HS-5 (cell line): ENCODE measurements around the gene IFFO2.
A peak's percentile ranks its signal among the peaks of the same experiment; 100 is the strongest.

Experiments
- DNase-seq: peaks from one replicate; pipeline ENCODE4 v3.0.0-alpha.2; 2012; ENCODE audit warnings: low read depth

Gene IFFO2

DNA sequence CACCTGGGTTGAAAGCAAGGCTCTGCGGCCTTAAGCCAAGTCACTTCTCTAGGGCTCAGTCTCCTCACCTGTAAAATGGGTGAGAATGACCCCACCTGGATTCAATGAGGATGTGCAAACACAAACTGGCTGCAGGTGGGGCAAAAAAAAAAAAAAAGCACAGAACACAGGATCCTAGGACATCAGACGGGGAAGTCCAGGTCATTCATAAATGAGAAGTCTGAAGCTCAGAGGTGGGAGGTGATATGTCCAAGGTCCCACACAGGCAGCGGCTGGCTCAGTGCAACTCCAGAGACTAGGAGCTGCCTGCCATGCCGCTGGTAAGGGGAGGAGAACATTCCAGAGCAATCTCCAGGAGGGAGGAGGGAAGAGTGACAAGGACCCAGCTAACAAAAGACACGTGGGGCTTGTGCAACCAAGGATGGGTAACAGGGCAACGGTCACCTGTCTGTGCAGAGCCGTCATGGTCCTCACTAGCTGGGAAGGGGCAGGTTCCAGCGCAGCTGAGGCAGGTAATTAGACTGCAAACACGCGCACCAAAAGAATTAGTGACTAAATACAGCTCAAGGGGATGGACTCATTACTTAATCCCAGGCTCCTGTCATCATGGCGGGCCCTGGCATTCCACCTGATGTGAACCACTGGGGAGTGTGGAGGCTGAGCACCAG lies 19.5 kb downstream of the IFFO2 start:
- DNase-seq: no peak

DNA sequence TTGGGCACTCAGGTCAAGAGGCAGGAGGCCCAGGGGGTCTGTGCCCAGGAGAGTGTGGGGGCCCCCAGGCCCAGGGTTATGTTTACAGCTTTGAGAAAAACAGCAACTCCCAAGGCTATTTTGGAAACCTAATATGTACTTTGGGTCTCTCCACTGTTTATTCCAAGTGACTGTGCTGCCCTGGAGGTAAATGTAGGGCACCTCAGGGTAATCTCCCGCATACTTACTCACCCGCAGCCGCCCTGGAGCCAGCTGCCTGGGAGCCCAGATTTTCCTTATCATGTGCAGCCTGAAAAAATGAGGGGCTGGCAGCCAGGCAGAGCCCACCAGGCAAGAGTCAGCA lies 20.0 kb downstream of the IFFO2 start:
- no peak for DNase-seq

DNA sequence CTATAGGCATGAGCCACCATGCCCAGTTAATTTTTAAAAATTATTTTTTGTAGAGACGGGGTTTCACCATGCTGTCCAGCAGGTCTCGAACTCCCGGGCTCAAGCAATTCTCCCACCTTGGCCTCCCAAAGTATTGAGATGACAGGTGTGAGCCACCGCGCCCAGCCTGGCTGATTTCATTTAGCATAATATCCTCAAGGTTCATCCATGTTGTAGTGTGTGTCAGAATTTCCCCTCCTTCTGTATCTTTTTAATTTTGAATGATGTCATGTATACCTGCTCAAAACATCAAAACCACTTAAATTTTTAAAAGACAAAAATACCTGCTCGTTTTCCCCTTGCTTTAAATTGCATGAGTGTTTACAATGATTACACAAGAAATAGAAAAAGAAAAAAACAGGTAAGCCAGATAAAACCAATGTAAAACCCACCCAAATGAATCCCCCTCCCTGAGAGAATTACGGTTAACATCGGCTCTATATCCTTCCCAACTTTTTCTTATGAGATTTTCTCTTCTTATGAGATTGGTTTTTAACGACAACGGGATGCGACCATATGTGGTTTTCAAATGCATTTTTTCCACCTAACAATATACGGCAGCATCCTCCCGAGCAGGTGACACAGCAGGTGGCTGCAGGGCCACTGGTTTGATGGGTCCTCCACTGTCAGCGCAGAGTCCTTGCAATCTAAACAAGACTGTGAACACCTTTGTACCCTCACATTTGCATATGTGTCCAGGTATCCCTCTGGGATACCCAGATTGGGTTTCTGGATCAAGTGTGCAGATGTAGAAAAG lies 22.1 kb downstream of the IFFO2 start:
- no peak for DNase-seq

DNA sequence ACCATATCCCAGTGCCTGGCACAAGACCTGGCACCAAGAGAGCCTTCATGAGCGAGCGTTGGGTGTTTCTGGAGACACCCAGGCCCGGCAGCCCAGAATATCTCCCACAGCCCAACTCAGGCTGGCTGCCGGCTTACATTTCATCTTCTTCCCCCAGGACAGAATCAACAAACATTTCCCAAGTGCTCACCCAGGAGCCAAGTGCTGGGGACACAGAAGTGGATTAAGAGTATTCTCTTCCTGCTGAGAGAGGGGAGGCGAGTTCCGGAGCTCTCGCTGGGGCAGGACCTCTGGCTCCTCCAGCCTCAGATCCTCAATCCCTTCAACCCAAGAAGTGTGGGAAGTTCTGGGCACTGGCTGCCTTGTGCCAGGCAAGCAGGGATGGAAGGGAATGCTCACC lies 23.6 kb downstream of the IFFO2 start:
- DNase-seq: no peak

DNA sequence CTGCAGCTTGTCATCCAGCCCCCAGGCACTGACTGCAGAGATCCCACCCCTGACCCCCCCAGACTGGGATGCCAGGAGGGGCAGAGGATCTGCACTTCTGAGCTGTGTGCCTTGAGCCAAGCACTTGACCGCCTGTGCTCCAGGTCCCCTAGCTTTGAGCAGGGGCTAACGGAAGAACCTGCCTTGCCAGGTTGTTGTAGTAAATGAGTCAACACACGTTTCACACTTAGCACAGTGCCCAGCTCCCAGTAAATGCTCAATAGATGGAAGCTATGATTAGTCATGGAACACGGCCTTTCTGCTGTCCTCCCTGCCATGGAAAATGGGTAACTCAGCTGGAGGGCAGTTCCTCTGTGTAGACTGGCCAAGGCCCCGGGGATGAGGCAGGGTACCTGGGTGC lies 24.1 kb downstream of the IFFO2 start:
- no peak for DNase-seq

DNA sequence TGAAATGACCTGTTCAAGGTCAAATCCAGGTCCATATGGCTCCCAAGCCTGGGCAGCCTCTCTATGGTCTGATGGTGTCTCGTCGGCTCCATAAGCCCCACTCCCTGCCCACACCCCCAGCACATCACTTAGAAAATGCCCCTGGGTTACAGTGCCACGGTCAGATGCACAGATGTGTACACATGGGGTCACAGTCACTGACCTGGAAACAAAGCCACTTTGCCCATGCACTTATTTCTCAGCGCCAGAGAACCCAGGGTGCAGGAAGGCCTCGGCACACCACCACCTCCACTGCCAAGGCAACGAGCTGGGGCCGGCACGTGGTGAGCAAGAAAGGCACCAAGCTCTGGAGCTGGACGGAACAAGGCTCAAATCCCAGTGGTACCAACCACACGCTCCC lies 24.7 kb downstream of the IFFO2 start:
- DNase-seq: no peak

DNA sequence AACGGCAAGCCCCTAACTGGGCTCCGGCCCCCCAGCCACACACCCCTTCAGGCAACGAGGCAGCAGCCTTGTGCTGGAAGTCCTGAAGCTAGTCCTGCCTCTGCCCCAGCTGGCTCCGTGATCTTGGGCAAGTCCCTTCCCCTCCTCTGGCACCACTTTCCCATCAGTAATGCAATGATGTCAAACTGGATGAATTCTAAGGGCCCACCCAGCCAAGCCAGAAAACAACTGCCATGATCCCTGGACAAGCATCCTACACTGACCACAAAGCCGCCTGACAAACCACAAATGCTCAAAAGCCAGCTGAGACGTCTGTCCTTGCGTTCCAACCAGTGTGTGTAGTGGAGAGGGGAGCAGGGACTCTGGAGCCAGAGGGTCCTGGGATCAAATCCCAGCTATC lies 26.8 kb downstream of the IFFO2 start:
- no peak for DNase-seq

DNA sequence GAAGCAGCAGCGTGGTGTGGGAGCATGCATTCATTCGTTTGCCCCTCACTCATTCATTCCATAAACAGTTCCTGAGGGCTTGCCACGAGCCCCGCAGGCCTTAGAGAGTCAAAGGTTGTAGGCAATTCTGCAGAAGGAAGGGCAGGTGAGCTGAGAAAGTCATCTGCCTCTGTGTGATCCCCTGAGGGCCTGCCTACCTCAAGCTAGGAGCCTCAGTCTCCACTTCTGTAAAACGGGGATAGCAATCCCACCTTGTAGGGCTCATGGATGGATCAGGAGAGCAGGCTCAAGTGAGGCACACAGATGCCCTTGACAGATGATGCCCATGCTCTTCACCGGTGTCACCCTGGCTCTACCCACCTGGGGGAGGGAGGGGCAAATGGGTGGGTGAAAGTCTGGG lies 27.5 kb downstream of the IFFO2 start:
- DNase-seq: no peak

DNA sequence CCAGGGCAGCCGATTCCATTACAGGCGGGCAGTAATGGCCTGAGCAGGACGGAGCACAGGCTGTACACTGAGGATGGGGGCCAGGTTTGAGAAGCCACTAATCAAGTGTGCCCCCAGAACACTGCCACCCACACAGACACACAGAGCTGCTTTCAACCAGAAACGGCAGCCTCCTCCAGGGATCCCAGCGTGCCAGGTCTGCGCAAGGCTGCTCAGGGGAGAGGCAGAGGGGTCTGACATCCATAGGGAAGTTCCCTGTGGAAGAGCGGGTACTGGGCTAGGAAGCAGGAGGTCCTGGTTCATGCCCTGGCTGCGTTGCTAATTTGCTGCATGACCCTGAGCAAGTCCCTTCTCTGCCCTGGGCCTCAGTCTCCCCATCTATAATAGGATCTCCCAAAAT lies 28.1 kb downstream of the IFFO2 start:
- DNase-seq: no peak

DNA sequence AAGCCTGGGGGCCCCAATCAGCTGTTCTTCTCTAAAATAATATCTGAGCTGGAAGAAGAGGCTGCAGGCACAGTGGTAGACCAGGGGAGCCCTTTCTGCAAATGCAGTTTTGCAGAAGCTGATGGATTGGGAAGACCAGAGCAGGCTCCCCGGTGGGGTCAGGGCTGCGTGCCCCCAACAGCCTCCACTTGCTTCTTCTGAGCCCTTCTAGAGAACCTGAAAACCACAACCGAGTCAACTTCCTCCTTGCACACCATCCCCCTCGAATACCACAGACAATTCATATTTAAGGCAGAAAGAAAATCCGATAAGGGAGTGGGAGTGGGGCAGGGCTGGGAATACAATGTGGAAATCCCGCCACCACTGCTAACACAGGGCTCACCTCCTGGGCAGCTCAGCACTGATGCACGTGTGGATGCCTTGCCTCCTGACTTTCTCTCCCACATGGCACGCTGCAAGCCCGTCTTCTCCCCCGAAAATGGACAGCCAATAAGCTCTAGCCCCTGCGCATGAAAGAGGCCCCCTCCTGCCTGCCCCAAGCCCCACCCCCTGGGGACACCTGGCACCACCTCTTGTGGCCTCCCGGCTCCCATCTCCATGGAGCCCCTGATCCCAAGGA lies 28.7 kb downstream of the IFFO2 start:
- no peak for DNase-seq

DNA sequence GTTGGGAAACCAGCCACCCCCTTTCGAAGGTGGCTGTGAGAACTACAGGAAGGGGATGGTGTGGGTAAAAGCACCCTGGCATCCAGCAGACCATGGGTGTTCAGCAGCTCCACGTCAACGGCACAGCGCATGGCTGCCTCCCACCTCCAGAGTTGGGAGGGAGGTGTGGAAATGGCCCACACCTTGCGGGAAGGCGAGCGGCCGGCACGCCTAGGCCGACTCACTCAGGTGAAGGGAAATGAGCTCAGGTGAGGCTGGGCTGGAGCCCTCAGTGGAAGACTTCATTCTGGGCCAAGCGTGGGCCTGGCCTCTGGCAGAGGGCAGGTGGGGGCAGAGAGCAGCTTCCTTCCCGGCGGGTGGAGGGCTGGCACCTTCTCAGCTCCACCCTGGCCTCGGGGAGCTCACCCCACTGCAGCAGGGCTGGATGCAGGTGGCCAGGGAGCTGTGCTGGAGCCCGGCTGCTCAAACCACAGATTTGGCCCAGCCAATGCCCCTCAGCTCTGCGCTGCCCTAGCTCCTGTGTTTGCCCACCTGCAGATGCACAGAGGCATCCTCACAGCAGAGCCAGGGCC lies 29.3 kb downstream of the IFFO2 start:
- no peak for DNase-seq

DNA sequence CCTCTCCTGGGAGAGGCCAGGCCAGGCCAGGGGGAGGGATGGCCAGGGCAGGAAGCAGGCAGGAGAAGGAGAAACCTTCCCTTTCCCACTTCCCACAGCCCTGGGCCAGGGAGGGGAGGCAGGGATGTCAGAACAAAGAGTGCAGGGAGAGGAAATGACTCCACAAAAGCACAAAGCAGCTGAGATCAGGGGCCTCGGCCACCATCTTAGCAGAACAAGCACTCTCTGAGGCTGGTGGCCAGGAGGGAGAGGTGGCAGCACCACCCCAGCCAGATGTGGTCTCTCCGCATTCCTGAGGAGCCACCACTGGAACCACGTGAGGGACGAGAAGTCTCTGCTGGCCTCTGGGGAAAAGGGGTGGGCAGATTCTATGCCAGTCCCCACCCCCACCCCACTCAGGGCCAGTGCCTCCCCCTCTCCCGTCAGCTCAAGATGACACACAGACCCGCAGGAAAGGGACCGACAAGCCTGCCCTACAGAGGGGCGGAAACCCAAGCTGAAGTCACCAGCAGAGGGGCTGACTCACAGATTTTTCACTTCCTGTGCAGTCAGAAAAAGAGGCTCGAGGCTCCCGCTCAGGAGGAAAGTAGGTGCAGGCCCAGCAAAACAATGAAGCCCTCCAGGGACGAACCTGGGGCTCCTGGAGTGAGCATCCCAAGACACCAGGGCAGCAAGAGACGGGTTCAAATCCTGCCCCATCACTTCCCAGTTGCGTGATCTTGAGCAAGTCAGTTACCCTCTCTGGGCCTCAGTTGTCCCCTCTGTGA lies 30.0 kb downstream of the IFFO2 start:
- DNase-seq: peak; percentile 92

DNA sequence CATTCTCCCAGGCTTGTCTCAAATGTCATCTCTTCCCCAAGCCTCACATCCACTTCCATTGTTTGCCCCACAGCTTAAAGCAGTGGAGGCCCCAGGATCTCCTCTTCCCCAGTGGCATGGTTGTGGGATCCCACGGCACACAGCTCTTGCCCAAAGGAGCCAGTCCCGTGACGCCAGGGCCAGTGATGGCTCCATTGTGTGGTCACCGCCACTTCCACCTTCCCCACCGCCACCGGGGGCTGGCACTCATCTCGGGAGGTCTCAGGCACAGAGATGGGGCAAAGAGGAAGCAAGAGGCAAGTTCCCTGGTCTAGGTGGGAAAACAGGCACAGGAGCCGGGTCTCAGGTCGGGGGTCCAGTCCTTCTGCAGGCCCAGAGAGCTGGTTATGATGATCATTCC lies 31.2 kb downstream of the IFFO2 start:
- no peak for DNase-seq

DNA sequence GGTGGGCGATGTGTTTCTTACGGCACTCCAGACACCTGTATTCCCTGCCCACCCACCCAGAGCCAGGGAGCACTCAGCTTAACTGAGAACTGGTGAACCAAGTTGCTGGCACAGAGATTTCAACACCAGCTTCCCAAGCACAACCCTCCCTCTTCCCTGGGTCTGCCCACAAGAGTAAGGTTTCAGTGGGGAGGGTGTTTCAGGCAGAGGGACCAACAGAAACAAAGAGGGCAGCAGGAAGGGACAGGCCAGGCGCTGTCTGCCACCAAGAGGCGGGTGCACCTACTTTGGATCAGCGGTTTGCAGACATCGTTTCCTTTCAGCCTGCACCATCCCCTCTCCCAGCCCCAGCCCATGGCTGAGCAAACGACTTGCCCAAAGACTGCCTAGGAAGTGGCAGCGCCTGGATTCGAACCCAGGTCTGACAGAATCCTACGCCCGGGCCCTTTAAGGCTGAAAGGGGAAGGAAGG lies 32.2 kb downstream of the IFFO2 start:
- DNase-seq: no peak

DNA sequence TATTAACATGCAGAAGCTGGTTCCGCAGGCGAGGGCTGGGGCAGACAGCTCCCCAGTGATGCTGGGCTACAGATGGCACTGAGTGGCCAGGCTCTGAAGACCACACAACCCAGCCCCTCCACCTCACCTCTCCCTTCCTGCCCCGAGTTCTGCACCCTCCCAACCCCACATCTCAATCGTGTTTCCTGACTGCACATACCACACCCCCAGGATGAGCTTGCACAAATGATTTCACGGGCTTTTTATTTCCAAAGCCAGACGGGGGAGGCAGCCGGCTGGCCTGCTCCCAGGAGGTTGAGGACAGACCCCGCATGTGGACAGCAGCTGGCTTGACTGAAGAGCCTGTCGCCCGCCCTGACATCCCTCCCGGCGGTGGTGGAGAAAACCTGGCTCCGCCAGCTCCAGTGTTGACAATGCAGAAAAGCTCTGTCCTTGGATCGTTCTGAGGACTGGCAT lies 32.7 kb downstream of the IFFO2 start:
- DNase-seq: no peak

DNA sequence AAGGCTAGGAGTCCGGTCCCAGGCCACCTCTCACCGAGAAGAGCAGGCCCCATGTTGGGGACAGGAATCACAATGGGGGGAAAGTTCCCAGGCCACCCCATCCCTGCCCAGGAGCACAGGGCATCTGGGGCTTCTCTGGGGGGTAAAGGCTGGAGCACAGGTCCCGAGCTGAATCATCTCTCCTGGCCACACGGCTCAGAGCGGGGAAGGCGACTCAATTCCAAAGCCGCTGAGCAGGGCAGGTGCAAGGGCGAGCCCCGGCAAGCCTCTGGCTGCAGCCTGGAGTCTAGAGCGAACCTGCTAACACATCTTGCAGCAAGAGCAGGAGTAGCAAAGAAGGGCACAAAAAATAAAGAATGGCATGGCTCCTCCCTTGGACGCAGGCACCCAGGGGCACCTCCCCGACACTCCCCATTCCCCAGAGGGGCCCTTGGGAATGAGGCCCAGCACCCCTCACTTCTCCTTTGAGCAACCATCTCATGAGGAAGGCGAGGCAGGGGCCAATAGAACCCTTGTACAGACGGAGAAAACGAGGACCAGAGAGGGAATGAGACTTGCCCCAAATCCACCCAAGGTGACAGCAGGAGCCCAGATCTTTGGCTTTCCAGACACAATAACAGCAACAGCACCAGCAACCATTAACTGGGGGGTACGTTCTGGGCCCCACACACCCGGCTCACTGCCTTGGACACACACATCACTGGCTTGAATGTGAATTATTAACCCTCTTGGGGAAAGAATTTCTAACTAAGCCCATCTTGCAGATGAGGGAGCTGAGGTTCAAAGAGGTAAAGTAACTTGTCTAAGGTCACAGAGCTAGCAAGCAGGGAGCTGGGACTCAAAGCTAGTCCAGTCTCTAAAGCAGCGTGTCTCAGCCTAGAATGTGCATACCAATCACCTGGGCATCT lies 33.4 kb downstream of the IFFO2 start:
- DNase-seq: no peak

DNA sequence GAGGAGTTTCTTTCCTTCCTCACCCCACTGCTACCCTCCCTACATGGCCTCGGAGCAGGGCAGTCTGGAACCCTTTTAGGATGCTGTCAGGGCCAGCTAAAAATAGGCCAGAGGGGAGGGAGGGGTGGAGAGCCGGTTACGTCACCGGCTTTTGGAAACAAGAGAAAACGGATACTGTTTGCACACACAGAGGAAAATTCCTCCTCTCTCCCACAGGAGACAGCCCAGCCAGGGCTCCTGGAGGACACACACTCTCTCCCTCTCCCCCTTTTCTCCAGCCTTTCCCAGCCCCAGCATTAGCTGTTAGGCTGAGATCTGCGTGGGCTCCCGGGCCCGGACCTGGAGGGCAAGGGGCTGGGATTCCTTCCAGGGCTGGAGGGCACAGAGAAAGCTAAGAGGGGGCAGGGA lies 34.2 kb downstream of the IFFO2 start:
- DNase-seq: no peak

DNA sequence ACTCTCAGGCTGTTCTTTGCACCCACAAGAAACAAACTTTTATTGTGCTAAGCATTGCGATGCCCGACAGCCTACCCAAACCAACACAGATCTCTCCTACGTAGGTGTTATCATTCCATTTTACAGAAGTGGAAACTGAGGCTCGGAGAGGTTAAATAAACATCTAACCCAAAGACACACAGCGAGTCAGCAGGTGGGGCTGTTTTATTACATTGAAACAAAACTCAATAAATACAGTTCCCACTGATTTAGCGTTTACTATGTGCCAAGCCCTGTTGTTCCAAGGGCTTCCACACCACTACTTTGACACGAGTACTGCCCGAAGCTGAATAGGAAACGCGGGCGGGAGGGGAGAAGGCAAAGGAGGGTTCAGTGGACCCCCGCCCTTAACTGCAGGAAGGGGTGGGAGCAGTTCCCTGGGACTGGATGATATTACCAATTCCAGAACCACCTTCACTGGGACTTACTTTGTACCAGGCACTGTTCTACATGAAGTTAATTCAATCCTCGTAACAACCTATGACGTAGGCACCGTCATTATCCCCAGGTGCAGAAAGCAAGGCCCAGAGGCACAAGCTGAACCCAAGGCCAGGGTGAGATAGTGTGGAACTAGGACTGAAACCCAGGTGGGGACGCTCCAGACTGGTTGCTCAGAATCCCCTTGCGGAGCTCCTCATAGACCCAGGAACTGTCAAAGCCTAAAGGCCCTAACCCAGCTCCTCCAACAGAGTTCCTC lies 34.8 kb downstream of the IFFO2 start:
- DNase-seq: no peak

DNA sequence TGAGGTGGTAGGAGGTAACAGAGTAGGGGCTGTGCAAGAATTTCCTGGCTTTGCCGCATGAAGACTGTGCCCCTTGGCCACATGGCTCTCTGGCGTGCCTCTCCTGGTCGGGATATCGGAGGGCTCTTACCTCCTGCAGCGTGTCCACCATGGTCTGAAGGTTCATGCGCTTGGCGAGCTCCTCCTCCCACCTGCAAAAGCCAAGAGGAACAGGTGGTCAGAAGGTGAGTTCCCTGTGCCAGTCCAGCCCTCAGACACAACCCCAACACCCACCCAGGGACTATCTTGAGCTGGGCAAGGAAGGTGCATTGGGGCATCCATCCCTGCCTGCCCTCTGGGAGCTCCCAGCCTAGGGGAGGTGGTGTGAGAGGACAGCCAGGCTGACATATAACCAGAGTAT lies 35.5 kb downstream of the IFFO2 start:
- no peak for DNase-seq

DNA sequence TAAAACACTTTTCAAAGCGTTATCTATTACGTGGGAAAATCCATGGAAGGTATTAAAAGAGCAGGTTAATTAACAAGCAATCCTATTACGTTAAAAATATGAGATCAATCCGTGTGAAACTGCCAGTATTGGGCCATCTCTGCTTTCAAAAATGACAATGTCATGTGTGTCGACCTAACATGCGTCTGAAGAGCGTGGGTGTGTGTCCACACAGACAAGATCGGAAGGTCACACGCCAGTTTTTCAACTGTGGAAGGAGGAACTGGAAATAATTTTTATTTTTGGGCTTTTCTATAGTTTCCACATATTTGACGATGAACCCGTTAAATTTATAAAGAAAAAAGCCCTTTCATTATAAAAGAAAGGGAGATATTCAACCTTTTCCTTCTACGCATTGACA lies 36.5 kb downstream of the IFFO2 start:
- no peak for DNase-seq
